A673 (cell line): Measurements from ENCODE around the gene TFAP2D.

ENCODE experiments used
- EZH2 ChIP-seq: fragments of 200-600 bp; sonication (generic); IDR thresholded peaks from 2 replicates; pipeline ENCODE4 v1.6.1; 2017; ENCODE audit warnings: borderline replicate concordance, low read depth, mild to moderate bottlenecking, mixed read lengths, antibody characterized with exemption, low read length; ENCODE audit not compliant: poor library complexity, severe bottlenecking
- TF ChIP-seq, protein P1 (sequence below): fragments of 300-800, 200-600 bp; sonication (generic); conservative IDR thresholded peaks from 2 replicates; pipeline ENCODE4 v1.5.1; 2017; ENCODE audit warnings: low read depth, mild to moderate bottlenecking, antibody characterized with exemption, low read length, moderate library complexity, mixed read lengths

DNA sequence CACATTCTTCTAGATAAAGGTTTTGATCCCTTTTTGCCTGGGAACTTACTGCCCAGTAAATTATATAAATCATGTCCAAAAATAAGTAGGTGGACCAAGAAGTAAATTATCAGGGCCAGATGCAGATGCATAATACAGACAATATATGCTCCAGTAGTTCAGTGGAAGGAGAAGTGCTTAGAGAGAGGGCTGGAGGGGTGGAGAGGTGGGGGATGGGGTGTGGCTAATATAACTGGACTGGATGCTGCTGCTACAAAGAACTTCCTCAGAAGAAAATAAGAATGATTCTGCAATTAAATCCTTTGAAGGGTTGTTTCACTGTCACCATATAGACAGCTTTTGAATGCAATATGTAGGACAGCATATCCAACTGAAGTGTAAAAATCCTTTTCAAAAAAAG, 14.8 kb upstream of the TFAP2D start:
- TF ChIP-seq, protein P1, sequence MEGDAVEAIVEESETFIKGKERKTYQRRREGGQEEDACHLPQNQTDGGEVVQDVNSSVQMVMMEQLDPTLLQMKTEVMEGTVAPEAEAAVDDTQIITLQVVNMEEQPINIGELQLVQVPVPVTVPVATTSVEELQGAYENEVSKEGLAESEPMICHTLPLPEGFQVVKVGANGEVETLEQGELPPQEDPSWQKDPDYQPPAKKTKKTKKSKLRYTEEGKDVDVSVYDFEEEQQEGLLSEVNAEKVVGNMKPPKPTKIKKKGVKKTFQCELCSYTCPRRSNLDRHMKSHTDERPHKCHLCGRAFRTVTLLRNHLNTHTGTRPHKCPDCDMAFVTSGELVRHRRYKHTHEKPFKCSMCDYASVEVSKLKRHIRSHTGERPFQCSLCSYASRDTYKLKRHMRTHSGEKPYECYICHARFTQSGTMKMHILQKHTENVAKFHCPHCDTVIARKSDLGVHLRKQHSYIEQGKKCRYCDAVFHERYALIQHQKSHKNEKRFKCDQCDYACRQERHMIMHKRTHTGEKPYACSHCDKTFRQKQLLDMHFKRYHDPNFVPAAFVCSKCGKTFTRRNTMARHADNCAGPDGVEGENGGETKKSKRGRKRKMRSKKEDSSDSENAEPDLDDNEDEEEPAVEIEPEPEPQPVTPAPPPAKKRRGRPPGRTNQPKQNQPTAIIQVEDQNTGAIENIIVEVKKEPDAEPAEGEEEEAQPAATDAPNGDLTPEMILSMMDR: no peak
- TF ChIP-seq EZH2: no peak
